ENCODE measurements around the gene BBC3.

DNA sequence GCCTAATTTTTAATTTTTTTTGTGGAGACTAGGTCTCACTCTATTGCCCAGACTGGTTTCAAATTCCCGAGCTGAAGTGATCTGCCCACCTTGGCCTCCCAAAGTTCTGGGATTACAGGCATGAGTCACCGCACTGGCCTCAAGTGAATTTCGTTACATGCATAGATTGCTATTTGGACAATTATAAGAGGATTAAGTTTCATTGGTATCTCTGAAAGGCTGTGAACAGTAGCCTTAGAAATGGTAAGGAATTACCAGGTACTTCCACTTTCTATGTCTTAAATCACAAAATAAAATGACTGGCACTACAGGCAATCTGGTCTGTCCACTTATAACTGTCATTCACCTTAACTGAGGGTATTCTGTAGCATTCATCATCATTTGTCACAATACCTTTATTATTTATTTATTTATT lies 22.5 kb upstream of the BBC3 start:
- TF ChIP-seq, protein P1, sequence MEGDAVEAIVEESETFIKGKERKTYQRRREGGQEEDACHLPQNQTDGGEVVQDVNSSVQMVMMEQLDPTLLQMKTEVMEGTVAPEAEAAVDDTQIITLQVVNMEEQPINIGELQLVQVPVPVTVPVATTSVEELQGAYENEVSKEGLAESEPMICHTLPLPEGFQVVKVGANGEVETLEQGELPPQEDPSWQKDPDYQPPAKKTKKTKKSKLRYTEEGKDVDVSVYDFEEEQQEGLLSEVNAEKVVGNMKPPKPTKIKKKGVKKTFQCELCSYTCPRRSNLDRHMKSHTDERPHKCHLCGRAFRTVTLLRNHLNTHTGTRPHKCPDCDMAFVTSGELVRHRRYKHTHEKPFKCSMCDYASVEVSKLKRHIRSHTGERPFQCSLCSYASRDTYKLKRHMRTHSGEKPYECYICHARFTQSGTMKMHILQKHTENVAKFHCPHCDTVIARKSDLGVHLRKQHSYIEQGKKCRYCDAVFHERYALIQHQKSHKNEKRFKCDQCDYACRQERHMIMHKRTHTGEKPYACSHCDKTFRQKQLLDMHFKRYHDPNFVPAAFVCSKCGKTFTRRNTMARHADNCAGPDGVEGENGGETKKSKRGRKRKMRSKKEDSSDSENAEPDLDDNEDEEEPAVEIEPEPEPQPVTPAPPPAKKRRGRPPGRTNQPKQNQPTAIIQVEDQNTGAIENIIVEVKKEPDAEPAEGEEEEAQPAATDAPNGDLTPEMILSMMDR (IDR thresholded peaks at IDR 0.05; ENCODE audit: insufficient read depth, low read length, poor library complexity, severe bottlenecking) = no peak
- no peak for TF ChIP-seq EZH2phosphoT487 (conservative IDR thresholded peaks at IDR 0.05; ENCODE audit: low read length)

Measured in SU-DHL-6 (cell line).